Loucy (cell line): ENCODE data around the gene KCNMA1.

Experiments used
- H2AFZ ChIP-seq: fragments of 200-600 bp; sonication (generic); 2 replicates; pipeline ENCODE4 v1.6.0; 2016; ENCODE audit warnings: antibody characterized with exemption, mild to moderate bottlenecking, low read length, moderate library complexity
- H3F3A ChIP-seq: fragments of 200-600 bp; 2 replicates; pipeline ENCODE4 v1.6.0; 2016; ENCODE audit warnings: antibody characterized with exemption, low read depth, mild to moderate bottlenecking
- H3K27me3 ChIP-seq: fragments of 200-600 bp; sonication (generic); 2 replicates; pipeline ENCODE4 v1.6.1; 2014; ENCODE audit warnings: low read length, mild to moderate bottlenecking; ENCODE audit not compliant: insufficient read depth, poor library complexity, severe bottlenecking
- H3K36me3 ChIP-seq: fragments of 200-600 bp; sonication (generic); 2 replicates; pipeline ENCODE4 v1.6.1; 2016; ENCODE audit warnings: low read length; ENCODE audit not compliant: insufficient read depth
- H3K4me1 ChIP-seq: fragments of 200-600 bp; sonication (generic); 2 replicates; pipeline ENCODE4 v1.5.1; 2014; ENCODE audit warnings: low read length, mild to moderate bottlenecking; ENCODE audit not compliant: insufficient read depth, poor library complexity, severe bottlenecking
- H3K4me2 ChIP-seq: fragments of 200-600 bp; sonication (generic); 2 replicates; pipeline ENCODE4 v1.6.0; 2014; ENCODE audit warnings: antibody characterized with exemption, low read length, low read depth, mild to moderate bottlenecking; ENCODE audit not compliant: poor library complexity, severe bottlenecking
- H3K4me3 ChIP-seq: fragments of 200-600 bp; sonication (generic); 2 replicates; pipeline ENCODE4 v1.5.1; 2014; ENCODE audit warnings: low read length, mild to moderate bottlenecking, mixed read lengths; ENCODE audit not compliant: poor library complexity, severe bottlenecking
- H3K79me2 ChIP-seq: fragments of 200-600 bp; sonication (generic); 2 replicates; pipeline ENCODE4 v1.6.1; 2014; ENCODE audit warnings: low read length; ENCODE audit not compliant: insufficient read depth
- H3K9ac ChIP-seq: fragments of 200-600 bp; sonication (generic); 2 replicates; pipeline ENCODE4 v1.6.0; 2014; ENCODE audit warnings: mild to moderate bottlenecking, low read depth, low read length, moderate library complexity; ENCODE audit not compliant: poor library complexity, severe bottlenecking
- H3K9me2 ChIP-seq: fragments of 200-600 bp; sonication (generic); replicated peaks from 2 replicates; pipeline ENCODE4 v1.6.1; 2016; ENCODE audit warnings: low read depth, low read length, mixed read lengths
- H3K9me3 ChIP-seq: fragments of 200-600 bp; sonication (generic); 2 replicates; pipeline ENCODE4 v1.6.1; 2014; ENCODE audit warnings: mild to moderate bottlenecking, antibody characterized with exemption, low read length, low read depth; ENCODE audit not compliant: insufficient read depth
- H4K20me1 ChIP-seq: fragments of 200-600 bp; sonication (generic); 2 replicates; pipeline ENCODE4 v1.6.0; 2014; ENCODE audit warnings: antibody characterized with exemption, low read length, mild to moderate bottlenecking; ENCODE audit not compliant: insufficient read depth, poor library complexity, severe bottlenecking
- CTCF ChIP-seq: fragments of 200-600 bp; sonication (generic); conservative IDR thresholded peaks from 2 replicates; pipeline ENCODE4 v1.5.1; 2014; ENCODE audit warnings: mild to moderate bottlenecking, antibody characterized with exemption, low read length
- EZH2phosphoT487 ChIP-seq: fragments of 200-600 bp; IDR thresholded peaks from 2 replicates; pipeline ENCODE4 v1.6.1; 2018; ENCODE audit warnings: antibody characterized with exemption, mild to moderate bottlenecking, moderate library complexity, borderline replicate concordance

The KCNMA1 gene

DNA sequence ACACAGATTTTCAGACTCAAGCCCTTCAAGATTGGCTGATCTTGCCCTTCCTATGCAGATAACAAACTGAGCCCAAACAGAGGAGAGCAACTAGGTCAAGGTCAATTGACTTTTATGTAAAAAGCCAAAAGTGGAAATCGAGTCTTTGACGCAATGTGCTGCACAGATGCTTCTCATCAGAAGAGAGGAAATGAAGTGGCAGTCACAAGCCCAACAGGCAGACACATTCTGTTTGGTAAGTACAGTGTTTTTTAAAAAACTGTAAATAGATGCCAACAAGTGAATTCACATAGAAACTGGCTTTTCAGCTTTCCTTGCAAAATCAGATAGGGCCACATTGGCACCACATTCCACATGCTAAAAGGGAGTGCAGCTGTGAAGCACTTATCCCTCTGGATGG, 606.6 kb downstream of the KCNMA1 start:
- Histone ChIP-seq H3K79me2 (no peaks in the 10 kb centered on the region), H3K36me3 (no peaks in the 10 kb centered on the region), H3K4me1 (peaks cover 57% of the 10 kb centered on the region)

DNA sequence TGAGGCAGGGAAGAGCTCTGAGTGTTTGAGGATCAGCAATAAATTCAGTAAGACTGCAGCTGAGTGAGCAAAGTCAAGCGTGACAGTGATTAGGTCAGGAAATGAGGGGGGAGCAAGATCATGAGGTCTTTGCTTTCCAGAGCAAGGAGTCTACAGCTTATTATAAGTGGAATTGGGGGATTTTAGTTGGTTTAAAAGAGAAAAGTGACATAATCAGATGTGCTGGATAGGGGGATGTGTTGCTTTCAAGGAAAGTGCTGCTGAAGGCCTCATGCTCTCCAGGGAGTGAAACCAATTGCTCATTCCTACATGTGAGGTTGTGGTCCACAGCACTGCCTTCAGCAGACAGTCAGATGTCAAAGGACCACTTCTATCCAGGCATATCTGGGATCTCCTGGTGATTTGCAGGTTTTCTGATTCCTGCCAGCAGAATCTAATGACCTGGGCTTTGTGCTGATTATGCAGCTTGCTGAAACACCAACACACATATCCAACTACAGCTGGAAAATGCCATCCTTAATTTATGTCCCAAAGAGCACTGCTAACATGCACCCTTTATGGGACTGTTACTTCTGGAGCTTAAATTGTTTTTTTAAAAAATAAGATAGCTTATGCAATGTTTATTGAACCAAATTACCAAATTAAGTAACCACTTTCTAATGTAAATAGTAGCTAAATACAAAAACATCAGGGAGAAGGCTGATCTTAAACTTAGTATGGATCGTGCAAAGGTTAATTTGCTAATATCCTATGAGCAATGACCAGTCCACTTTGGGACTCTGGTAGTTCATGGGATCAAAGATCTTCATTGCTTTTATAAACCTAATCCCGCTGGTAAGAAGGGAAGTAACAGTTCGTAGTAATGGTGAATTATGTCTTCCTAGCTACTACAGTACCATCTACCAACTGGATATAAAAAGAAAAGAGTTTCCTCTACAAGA, 607.6 kb downstream of the KCNMA1 start:
- no peaks in the 10 kb centered on the region for H3K36me3 ChIP-seq
- H3F3A ChIP-seq = no peaks in the 10 kb centered on the region
- H3K9ac ChIP-seq = peak overlapping the region; percentile 32
- TF ChIP-seq CTCF (no peak), EZH2phosphoT487 (no peak)
- no peaks in the 10 kb centered on the region for H3K79me2 ChIP-seq
- no peaks in the 10 kb centered on the region for H3K27me3 ChIP-seq
- no peaks in the 10 kb centered on the region for H4K20me1 ChIP-seq
- no peak overlapping the region for H2AFZ ChIP-seq
- H3K9me3 ChIP-seq = no peaks in the 10 kb centered on the region
- H3K4me1 ChIP-seq = peaks cover 52% of the 10 kb centered on the region
- H3K9me2 ChIP-seq = no peaks in the 10 kb centered on the region
- H3K4me2 ChIP-seq = peak overlapping the region; percentile 49
- H3K4me3 ChIP-seq = no peak overlapping the region

More for the DNA sequence above, 606.6 kb downstream of the KCNMA1 start:
- Histone ChIP-seq H3K4me3 (peak overlapping the region; percentile 19), H2AFZ (peak overlapping the region; percentile 21; the same call in 1 of the 2 replicates), H3K9me2 (no peaks in the 10 kb centered on the region), H3K9me3 (no peaks in the 10 kb centered on the region), H3F3A (no peaks in the 10 kb centered on the region), H4K20me1 (no peaks in the 10 kb centered on the region), H3K9ac (peak overlapping the region; percentile 32), H3K27me3 (no peaks in the 10 kb centered on the region), H3K4me2 (peak overlapping the region; percentile 49)
- TF ChIP-seq EZH2phosphoT487 (no peak), CTCF (no peak)

- no peaks in the 10 kb centered on the region for H3K79me2 ChIP-seq
- H3F3A ChIP-seq = no peaks in the 10 kb centered on the region
- H3K4me3 ChIP-seq = no peak overlapping the region
- no peaks in the 10 kb centered on the region for H4K20me1 ChIP-seq
- H3K4me1 ChIP-seq = peaks cover 43% of the 10 kb centered on the region
- H3K4me2 ChIP-seq = no peak overlapping the region
- H3K27me3 ChIP-seq = no peaks in the 10 kb centered on the region
- no peak overlapping the region for H3K9ac ChIP-seq
- no peak overlapping the region for H2AFZ ChIP-seq
- H3K9me3 ChIP-seq = no peaks in the 10 kb centered on the region
- no peaks in the 10 kb centered on the region for H3K36me3 ChIP-seq
- TF ChIP-seq CTCF (no peak), EZH2phosphoT487 (no peak)
- H3K9me2 ChIP-seq = no peaks in the 10 kb centered on the region
These were observed 609.6 kb downstream of the KCNMA1 start for GRCh38 chr10:77028042-77028441.
